ENCODE data around the gene SLC30A2.

DNA sequence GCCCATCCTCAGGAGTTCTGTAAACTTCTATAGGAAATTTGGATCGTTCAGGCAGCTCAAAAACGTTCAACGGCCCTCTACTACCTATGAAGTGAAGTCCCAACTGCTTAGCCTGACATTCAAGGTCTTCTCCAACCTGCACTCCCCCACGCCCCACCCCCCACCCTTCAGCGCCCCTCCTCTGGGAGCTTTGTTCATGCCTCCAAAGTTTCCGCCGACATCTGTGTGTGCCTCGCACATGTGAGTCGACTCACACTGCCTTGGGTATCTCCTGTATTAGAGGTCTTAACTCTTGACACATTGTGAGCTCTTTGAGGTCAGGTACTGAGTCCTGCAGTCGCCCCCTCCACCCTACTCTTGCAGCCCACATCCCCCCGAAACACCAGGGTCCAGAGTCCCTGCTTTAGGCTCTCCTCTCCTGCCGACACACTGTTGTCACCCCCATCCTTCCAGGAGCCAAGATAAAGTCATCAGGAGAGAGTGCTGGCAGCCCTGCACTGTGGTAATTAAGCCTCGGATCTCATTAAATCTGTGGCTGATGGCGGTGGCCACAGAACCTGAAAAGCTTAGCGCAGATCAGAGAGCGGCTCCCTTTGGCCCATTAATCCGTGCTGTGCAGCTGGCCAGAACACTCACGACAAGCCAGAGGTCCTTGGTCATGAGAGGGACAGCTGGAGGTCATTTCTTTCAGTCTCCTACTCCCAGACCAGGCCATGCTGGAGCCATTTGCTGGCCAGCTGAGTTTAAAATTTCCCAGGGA lies 46.7 kb downstream of the SLC30A2 start:
- TF ChIP-seq, protein P1, sequence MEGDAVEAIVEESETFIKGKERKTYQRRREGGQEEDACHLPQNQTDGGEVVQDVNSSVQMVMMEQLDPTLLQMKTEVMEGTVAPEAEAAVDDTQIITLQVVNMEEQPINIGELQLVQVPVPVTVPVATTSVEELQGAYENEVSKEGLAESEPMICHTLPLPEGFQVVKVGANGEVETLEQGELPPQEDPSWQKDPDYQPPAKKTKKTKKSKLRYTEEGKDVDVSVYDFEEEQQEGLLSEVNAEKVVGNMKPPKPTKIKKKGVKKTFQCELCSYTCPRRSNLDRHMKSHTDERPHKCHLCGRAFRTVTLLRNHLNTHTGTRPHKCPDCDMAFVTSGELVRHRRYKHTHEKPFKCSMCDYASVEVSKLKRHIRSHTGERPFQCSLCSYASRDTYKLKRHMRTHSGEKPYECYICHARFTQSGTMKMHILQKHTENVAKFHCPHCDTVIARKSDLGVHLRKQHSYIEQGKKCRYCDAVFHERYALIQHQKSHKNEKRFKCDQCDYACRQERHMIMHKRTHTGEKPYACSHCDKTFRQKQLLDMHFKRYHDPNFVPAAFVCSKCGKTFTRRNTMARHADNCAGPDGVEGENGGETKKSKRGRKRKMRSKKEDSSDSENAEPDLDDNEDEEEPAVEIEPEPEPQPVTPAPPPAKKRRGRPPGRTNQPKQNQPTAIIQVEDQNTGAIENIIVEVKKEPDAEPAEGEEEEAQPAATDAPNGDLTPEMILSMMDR (IDR thresholded peaks at IDR 0.05; ENCODE audit: low read length), result no peak
- TF ChIP-seq EZH2phosphoT487 (IDR thresholded peaks at IDR 0.05; ENCODE audit: low read length), result no peak

Data from MM.1S (cell line).